ENCODE results near the gene METTL16.

- TF ChIP-seq CTCF (IDR thresholded peaks at IDR 0.05): no peak
- TF ChIP-seq EZH2 (IDR thresholded peaks at IDR 0.05; ENCODE audit: borderline replicate concordance, insufficient read depth, low read depth, low read length, poor library complexity, severe bottlenecking): no peak
These were observed 105.3 kb downstream of the METTL16 start for GRCh38 chr17:2406271-2406902.

Data from B cell (primary cell).